ENCODE results near the gene SF3B4.

DNA sequence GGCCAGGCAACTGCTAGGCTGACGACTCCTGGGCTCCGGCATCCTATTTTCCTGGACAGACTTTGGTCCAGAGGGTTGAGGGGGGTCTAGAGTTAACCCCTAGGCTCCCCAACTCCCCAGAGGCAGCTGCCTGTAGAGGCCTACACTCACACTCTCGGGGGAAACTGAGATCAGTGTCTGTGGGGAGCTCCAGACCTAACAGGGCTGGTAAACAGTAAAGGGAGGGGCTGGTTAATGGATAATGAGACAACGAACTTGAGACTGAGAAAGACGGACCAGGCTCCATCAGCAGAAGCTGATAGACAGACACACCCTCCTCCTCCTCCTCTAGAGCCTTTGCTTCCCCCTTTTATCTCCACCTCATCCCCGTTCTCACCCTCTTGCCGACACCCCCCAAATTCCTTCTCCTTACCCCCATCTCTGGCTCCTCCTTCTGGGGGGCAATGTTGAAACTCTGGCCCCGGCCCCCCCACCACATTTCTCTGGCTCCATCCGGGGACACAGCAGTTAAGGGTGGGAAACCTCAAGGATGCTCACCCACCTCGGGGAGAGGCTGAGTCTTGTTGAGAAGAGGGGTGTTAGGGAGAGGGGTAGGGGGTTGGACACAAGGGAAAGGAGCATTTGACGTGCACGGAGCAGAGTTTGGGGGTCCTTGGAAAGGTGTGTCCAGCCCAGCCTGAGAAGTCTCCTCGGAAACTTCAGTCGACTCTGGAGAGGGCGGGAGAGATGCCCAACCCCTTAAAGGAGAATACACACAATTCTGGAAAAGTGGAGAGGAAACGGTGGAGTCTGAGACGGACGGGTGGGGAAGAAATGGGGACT is 8.8 kb upstream of the SF3B4 start, which contains the start of gene MTMR11:
- TF ChIP-seq, protein P1, sequence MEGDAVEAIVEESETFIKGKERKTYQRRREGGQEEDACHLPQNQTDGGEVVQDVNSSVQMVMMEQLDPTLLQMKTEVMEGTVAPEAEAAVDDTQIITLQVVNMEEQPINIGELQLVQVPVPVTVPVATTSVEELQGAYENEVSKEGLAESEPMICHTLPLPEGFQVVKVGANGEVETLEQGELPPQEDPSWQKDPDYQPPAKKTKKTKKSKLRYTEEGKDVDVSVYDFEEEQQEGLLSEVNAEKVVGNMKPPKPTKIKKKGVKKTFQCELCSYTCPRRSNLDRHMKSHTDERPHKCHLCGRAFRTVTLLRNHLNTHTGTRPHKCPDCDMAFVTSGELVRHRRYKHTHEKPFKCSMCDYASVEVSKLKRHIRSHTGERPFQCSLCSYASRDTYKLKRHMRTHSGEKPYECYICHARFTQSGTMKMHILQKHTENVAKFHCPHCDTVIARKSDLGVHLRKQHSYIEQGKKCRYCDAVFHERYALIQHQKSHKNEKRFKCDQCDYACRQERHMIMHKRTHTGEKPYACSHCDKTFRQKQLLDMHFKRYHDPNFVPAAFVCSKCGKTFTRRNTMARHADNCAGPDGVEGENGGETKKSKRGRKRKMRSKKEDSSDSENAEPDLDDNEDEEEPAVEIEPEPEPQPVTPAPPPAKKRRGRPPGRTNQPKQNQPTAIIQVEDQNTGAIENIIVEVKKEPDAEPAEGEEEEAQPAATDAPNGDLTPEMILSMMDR (IDR thresholded peaks at IDR 0.05 in 4 of 5, conservative IDR thresholded peaks at IDR 0.05 in 1 of 5) = no peak
- TF ChIP-seq POLR2A (IDR thresholded peaks at IDR 0.05) = no peak

Data from gastrocnemius medialis (tissue), 4 donors.